Measurements from ENCODE around the gene RHOT2. TPM values are rescaled to one million over a fixed set of nuclear protein-coding genes. Genes with fewer than 3 reads are reported as not detected.

The RHOT2 gene
- total and polyA plus RNA-seq, 2 experiments from 2014 or later: 129 to 163 TPM

DNA sequence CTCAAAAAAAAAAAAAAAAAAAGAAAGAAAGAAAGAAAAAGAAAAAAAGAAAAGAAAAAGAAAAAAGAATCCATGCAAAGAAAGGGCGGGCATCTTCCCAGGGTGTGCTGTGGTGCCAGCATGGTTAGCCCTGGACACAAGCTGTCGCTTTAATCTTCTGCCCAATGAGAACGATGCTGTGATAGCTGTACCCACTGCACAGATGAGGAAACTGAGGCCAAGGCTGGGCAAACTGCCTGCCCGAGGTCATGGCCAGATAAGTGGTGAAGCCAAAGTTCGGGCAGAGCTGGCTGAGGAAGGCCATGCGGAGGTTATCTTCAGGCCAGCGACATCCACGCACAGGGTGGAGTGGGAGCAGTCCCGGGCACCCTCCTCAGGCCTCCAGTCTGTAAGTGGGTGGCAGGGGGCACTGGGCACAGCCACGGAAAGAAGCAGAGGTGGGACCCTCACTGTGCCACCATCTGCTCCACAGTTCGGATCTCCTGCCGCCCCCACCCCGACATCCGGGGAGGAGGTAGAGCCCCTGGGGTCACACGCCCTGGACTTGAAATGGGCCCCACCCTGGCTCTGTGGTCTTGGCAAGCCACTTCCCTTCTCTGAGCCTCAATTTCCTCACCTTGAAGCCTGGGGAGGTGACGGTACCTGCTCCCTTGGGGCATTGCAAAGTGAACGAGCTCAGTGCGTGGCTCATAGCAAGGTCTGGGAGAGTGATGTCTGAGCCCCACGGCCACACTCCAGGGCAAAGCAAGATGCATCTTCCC is 31.2 kb downstream of the RHOT2 start (continued):
- TF ChIP-seq, protein P1, sequence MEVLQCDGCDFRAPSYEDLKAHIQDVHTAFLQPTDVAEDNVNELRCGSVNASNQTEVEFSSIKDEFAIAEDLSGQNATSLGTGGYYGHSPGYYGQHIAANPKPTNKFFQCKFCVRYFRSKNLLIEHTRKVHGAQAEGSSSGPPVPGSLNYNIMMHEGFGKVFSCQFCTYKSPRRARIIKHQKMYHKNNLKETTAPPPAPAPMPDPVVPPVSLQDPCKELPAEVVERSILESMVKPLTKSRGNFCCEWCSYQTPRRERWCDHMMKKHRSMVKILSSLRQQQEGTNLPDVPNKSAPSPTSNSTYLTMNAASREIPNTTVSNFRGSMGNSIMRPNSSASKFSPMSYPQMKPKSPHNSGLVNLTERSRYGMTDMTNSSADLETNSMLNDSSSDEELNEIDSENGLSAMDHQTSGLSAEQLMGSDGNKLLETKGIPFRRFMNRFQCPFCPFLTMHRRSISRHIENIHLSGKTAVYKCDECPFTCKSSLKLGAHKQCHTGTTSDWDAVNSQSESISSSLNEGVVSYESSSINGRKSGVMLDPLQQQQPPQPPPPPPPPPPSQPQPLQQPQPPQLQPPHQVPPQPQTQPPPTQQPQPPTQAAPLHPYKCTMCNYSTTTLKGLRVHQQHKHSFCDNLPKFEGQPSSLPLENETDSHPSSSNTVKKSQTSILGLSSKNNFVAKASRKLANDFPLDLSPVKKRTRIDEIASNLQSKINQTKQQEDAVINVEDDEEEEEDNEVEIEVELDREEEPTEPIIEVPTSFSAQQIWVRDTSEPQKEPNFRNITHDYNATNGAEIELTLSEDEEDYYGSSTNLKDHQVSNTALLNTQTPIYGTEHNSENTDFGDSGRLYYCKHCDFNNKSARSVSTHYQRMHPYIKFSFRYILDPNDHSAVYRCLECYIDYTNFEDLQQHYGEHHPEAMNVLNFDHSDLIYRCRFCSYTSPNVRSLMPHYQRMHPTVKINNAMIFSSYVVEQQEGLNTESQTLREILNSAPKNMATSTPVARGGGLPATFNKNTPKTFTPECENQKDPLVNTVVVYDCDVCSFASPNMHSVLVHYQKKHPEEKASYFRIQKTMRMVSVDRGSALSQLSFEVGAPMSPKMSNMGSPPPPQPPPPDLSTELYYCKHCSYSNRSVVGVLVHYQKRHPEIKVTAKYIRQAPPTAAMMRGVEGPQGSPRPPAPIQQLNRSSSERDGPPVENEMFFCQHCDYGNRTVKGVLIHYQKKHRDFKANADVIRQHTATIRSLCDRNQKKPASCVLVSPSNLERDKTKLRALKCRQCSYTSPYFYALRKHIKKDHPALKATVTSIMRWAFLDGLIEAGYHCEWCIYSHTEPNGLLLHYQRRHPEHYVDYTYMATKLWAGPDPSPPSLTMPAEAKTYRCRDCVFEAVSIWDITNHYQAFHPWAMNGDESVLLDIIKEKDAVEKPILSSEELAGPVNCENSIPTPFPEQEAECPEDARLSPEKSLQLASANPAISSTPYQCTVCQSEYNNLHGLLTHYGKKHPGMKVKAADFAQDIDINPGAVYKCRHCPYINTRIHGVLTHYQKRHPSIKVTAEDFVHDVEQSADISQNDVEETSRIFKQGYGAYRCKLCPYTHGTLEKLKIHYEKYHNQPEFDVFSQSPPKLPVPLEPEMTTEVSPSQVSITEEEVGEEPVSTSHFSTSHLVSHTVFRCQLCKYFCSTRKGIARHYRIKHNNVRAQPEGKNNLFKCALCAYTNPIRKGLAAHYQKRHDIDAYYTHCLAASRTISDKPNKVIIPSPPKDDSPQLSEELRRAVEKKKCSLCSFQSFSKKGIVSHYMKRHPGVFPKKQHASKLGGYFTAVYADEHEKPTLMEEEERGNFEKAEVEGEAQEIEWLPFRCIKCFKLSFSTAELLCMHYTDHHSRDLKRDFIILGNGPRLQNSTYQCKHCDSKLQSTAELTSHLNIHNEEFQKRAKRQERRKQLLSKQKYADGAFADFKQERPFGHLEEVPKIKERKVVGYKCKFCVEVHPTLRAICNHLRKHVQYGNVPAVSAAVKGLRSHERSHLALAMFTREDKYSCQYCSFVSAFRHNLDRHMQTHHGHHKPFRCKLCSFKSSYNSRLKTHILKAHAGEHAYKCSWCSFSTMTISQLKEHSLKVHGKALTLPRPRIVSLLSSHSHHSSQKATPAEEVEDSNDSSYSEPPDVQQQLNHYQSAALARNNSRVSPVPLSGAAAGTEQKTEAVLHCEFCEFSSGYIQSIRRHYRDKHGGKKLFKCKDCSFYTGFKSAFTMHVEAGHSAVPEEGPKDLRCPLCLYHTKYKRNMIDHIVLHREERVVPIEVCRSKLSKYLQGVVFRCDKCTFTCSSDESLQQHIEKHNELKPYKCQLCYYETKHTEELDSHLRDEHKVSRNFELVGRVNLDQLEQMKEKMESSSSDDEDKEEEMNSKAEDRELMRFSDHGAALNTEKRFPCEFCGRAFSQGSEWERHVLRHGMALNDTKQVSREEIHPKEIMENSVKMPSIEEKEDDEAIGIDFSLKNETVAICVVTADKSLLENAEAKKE (CRISPR knock-in tag; IDR thresholded peaks at IDR 0.05): no peak
- no peak for TF ChIP-seq ZNF114 (CRISPR knock-in tag; IDR thresholded peaks at IDR 0.05)
- no peak for TF ChIP-seq EZH2 (IDR thresholded peaks at IDR 0.05; ENCODE audit: low read depth, unreplicated experiment)
- TF ChIP-seq, protein P2, sequence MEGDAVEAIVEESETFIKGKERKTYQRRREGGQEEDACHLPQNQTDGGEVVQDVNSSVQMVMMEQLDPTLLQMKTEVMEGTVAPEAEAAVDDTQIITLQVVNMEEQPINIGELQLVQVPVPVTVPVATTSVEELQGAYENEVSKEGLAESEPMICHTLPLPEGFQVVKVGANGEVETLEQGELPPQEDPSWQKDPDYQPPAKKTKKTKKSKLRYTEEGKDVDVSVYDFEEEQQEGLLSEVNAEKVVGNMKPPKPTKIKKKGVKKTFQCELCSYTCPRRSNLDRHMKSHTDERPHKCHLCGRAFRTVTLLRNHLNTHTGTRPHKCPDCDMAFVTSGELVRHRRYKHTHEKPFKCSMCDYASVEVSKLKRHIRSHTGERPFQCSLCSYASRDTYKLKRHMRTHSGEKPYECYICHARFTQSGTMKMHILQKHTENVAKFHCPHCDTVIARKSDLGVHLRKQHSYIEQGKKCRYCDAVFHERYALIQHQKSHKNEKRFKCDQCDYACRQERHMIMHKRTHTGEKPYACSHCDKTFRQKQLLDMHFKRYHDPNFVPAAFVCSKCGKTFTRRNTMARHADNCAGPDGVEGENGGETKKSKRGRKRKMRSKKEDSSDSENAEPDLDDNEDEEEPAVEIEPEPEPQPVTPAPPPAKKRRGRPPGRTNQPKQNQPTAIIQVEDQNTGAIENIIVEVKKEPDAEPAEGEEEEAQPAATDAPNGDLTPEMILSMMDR (conservative IDR thresholded peaks at IDR 0.05; ENCODE audit: low read depth in 2 of 2): no peak
- TF ChIP-seq EZH2phosphoT487 (IDR thresholded peaks at IDR 0.05; ENCODE audit: unreplicated experiment): no peak
- TF ChIP-seq ZNF331 (CRISPR knock-in tag; IDR thresholded peaks at IDR 0.05; ENCODE audit: low read depth): no peak
- no peak for TF ChIP-seq NANOG (IDR thresholded peaks at IDR 0.05; ENCODE audit: borderline replicate concordance)
